Measurements from ENCODE around the gene UCK2. TPM values are rescaled to one million over a fixed set of nuclear protein-coding genes. Genes with fewer than 3 reads are reported as not detected.

UCK2 gene
- total RNA-seq, 1 donor from 2014 or later = 111 TPM

DNA sequence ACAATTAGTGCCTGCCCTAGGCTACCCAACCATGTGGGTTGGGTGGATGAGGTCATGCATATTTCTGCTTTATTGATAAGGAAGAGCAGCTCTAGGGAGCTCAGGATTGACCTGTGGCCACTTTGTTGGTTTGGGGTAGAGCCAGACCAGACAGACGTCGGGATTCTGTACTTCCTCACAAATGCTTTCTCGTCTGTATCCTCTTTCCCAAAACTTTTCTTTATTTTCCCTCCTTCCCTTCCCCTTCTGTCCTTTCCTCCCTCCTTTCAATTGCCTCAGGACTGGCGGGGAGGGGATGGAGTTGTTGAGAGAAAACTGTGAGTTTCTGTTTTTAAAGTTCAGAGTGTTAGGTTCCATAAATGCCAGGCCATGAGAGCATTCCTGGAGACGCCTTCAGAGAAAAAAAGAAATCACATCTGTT, 68.0 kb downstream of the UCK2 start:
- H3K9ac ChIP-seq (ENCODE audit: low read length) = peak overlapping the region; percentile 86
- H3K27me3 Mint-ChIP-seq (ENCODE audit: low read depth, unreplicated experiment) = no peaks in the 10 kb centered on the region
- no peak overlapping the region for H2AFZ ChIP-seq (ENCODE audit: low read depth, low read length)
- DNase-seq (ENCODE audit: low read depth) (peak; percentile 75), FAIRE-seq (no peak)
- H4K20me1 ChIP-seq (ENCODE audit: insufficient read depth, low read length) = no peaks in the 10 kb centered on the region
- H3K27ac ChIP-seq (ENCODE audit: low read depth, low read length) = peak overlapping the region; percentile 98
- no peaks in the 10 kb centered on the region for H3K9me3 Mint-ChIP-seq (ENCODE audit: unreplicated experiment)
- no peaks in the 10 kb centered on the region for H3K9me3 ChIP-seq (ENCODE audit: insufficient read depth, low read depth, low read length)
- no peak overlapping the region for H3K4me3 Mint-ChIP-seq (ENCODE audit: unreplicated experiment)
- H3K27ac Mint-ChIP-seq (ENCODE audit: unreplicated experiment) = peak overlapping the region; percentile 98
- no peaks in the 10 kb centered on the region for H3K27me3 ChIP-seq (ENCODE audit: insufficient read depth, low read length)
- H3K4me1 ChIP-seq (ENCODE audit: insufficient read depth, low read length) = peaks cover 75% of the 10 kb centered on the region
- peaks cover 7% of the 10 kb centered on the region for H3K36me3 ChIP-seq (ENCODE audit: insufficient read depth, low read length)
- H3K4me1 Mint-ChIP-seq (ENCODE audit: low read depth, unreplicated experiment) = peaks cover 93% of the 10 kb centered on the region
- peak overlapping the region; percentile 61 for H3K4me2 ChIP-seq (ENCODE audit: low read length)
- no peak overlapping the region for H3K4me3 ChIP-seq (ENCODE audit: insufficient read depth, low read depth, low read length)
- TF ChIP-seq EZH2 (IDR thresholded peaks at IDR 0.05; ENCODE audit: insufficient read depth, low read length) = no peak
- TF ChIP-seq, protein P1, sequence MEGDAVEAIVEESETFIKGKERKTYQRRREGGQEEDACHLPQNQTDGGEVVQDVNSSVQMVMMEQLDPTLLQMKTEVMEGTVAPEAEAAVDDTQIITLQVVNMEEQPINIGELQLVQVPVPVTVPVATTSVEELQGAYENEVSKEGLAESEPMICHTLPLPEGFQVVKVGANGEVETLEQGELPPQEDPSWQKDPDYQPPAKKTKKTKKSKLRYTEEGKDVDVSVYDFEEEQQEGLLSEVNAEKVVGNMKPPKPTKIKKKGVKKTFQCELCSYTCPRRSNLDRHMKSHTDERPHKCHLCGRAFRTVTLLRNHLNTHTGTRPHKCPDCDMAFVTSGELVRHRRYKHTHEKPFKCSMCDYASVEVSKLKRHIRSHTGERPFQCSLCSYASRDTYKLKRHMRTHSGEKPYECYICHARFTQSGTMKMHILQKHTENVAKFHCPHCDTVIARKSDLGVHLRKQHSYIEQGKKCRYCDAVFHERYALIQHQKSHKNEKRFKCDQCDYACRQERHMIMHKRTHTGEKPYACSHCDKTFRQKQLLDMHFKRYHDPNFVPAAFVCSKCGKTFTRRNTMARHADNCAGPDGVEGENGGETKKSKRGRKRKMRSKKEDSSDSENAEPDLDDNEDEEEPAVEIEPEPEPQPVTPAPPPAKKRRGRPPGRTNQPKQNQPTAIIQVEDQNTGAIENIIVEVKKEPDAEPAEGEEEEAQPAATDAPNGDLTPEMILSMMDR (IDR thresholded peaks at IDR 0.05; ENCODE audit: insufficient read depth, low read depth, low read length) = no peak
- H3K79me2 ChIP-seq (ENCODE audit: insufficient read depth, low read length) = peaks cover 31% of the 10 kb centered on the region
- peaks cover 35% of the 10 kb centered on the region for H3K36me3 Mint-ChIP-seq (ENCODE audit: low read depth, unreplicated experiment)

DNA sequence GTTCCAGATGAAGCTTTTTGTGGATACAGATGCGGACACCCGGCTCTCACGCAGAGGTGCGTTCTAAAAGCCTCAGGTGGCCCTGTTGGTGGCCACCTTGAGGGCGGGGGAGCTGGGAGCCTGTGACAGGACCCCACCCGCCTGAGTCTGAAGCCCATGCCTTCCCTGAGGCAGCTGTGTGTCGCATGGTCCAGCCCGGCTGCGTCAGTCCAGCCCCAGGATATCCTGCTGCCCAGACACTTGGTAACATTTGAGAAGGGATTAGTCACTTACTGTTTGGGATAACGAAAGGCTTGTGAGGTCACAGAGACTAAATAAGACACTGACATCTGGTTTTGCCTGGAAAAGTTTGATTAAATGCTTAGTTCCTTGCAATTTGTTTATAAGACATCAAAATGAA, 68.9 kb downstream of the UCK2 start:
- H3K9me3 ChIP-seq (ENCODE audit: insufficient read depth, low read depth, low read length) = no peaks in the 10 kb centered on the region
- peak overlapping the region; percentile 98 for H3K27ac ChIP-seq (ENCODE audit: low read depth, low read length)
- H3K36me3 Mint-ChIP-seq (ENCODE audit: low read depth, unreplicated experiment) = peaks cover 38% of the 10 kb centered on the region
- H4K20me1 ChIP-seq (ENCODE audit: insufficient read depth, low read length) = no peaks in the 10 kb centered on the region
- no peak overlapping the region for H3K4me3 ChIP-seq (ENCODE audit: insufficient read depth, low read depth, low read length)
- no peaks in the 10 kb centered on the region for H3K27me3 Mint-ChIP-seq (ENCODE audit: low read depth, unreplicated experiment)
- no peak for TF ChIP-seq EZH2 (IDR thresholded peaks at IDR 0.05; ENCODE audit: insufficient read depth, low read length)
- TF ChIP-seq, protein P1 (IDR thresholded peaks at IDR 0.05; ENCODE audit: insufficient read depth, low read depth, low read length) = no peak
- H3K27ac Mint-ChIP-seq (ENCODE audit: unreplicated experiment) = peak overlapping the region; percentile 98
- peaks cover 76% of the 10 kb centered on the region for H3K4me1 ChIP-seq (ENCODE audit: insufficient read depth, low read length)
- no peaks in the 10 kb centered on the region for H3K27me3 ChIP-seq (ENCODE audit: insufficient read depth, low read length)
- H3K9me3 Mint-ChIP-seq (ENCODE audit: unreplicated experiment) = no peaks in the 10 kb centered on the region
- H3K36me3 ChIP-seq (ENCODE audit: insufficient read depth, low read length) = peaks cover 7% of the 10 kb centered on the region
- peak overlapping the region; percentile 86 for H3K9ac ChIP-seq (ENCODE audit: low read length)
- peaks cover 36% of the 10 kb centered on the region for H3K79me2 ChIP-seq (ENCODE audit: insufficient read depth, low read length)
- peak overlapping the region; percentile 61 for H3K4me2 ChIP-seq (ENCODE audit: low read length)
- H3K4me1 Mint-ChIP-seq (ENCODE audit: low read depth, unreplicated experiment) = peaks cover 93% of the 10 kb centered on the region
- no peak overlapping the region for H3K4me3 Mint-ChIP-seq (ENCODE audit: unreplicated experiment)
- H2AFZ ChIP-seq (ENCODE audit: low read depth, low read length) = no peak overlapping the region
- DNase-seq (ENCODE audit: low read depth) = peak; percentile 97
- peak; percentile 66 for FAIRE-seq
